HepG2 (cell line): Measurements from ENCODE around the gene SLC7A10. TPM values are rescaled to one million over a fixed set of nuclear protein-coding genes. Genes with fewer than 3 reads are reported as not detected.

ENCODE experiments used
- CBX5 ChIP-seq: sonication (generic); formaldehyde crosslinking; IDR thresholded peaks from 2 replicates; pipeline ENCODE4 v1.4.0; 2020; ENCODE audit warnings: missing genetic modification reagents, borderline replicate concordance
- ESRRA ChIP-seq: sonication (generic); formaldehyde crosslinking; IDR thresholded peaks from 2 replicates; pipeline ENCODE4 v1.5.1; 2020; ENCODE audit warnings: mild to moderate bottlenecking, low read depth, missing genetic modification reagents
- TRIM22 ChIP-seq: fragments of 450-650 bp; IDR thresholded peaks from 2 replicates; pipeline ENCODE4 v1.6.1; 2017
- ZNF646 ChIP-seq: sonication (generic); formaldehyde crosslinking; IDR thresholded peaks from 2 replicates; pipeline ENCODE4 v1.9.0; 2021; ENCODE audit warnings: mild to moderate bottlenecking, missing genetic modification reagents
- polyA plus RNA-seq, 8 experiments: library from polyadenylated mRNA; depleted of rRNA in 3 of 8; stranded (reverse) in 7 of 8; unstranded in 1 of 8; fragments of >200 nt; fragmentation: Illumina TruSeq in 4 of 8; extraction: Trizol in 4 of 8; gene quantifications; 2 replicates each; pipeline versions ENCODE4 v1.2.1 to v1.2.3, GENCODE V29; 2011 to 2016; ENCODE audit warnings: low read depth in 4 of 8, missing spikeins in 1 of 8, mixed read lengths in 1 of 8; ENCODE audit not compliant: insufficient read depth in 1 of 8
- total RNA-seq, 5 experiments: library from RNA; depleted of rRNA; stranded (reverse); fragments of >200 nt; fragmentation: Illumina TruSeq; extraction: Trizol; gene quantifications; 2 replicates each; pipeline ENCODE4 v1.2.3, GENCODE V29; 2016; ENCODE audit warnings: low read depth in 1 of 5

SLC7A10 gene
- total and polyA plus RNA-seq, 2 of the 13 experiments (the other 11 are each of a cell fraction or from before 2014, with no cell fraction given) = 1.1 to 2.2 TPM

GRCh38 chr19:33233056-33233873 lies 7.6 kb upstream of the SLC7A10 start (continued):
- TF ChIP-seq ZNF646 (CRISPR knock-in tag) (peak; percentile 85), CBX5 (CRISPR knock-in tag) (no peak), ESRRA (CRISPR knock-in tag) (no peak), TRIM22 (0 out of 2 replicates have a peak, but pooled peaks have one; percentile 21)
